Measurements from ENCODE around the gene NECAB2.
A peak's percentile ranks its signal among the peaks of the same experiment; 100 is the strongest.

NECAB2 gene

GRCh38 chr16:84043486-84044117 lies 75.6 kb downstream of the NECAB2 start:
- no peak overlapping the region for H3K4me3 ChIP-seq (ENCODE audit: low read length)
- no peak for DNase-seq (ENCODE audit: low read depth)
- TF ChIP-seq CTCF (conservative IDR thresholded peaks at IDR 0.05; ENCODE audit: low read depth, low read length) = no peak

- no peak for DNase-seq (ENCODE audit: low read depth)
- H3K4me3 ChIP-seq (ENCODE audit: low read length) = no peak overlapping the region
- TF ChIP-seq CTCF (conservative IDR thresholded peaks at IDR 0.05; ENCODE audit: low read depth, low read length) = peak; percentile 55
These were observed 76.1 kb downstream of the NECAB2 start for GRCh38 chr16:84044118-84044488.

GRCh38 chr16:84045001-84045817 lies 77.2 kb downstream of the NECAB2 start:
- DNase-seq (ENCODE audit: low read depth) = no peak
- no peak for TF ChIP-seq CTCF (conservative IDR thresholded peaks at IDR 0.05; ENCODE audit: low read depth, low read length)
- no peak overlapping the region for H3K4me3 ChIP-seq (ENCODE audit: low read length)

- no peak for TF ChIP-seq CTCF (conservative IDR thresholded peaks at IDR 0.05; ENCODE audit: low read depth, low read length)
- H3K4me3 ChIP-seq (ENCODE audit: low read length) = no peak overlapping the region
- no peak for DNase-seq (ENCODE audit: low read depth)
These were observed 77.9 kb downstream of the NECAB2 start for GRCh38 chr16:84045818-84046470.

- H3K4me3 ChIP-seq (ENCODE audit: low read length) = no peak overlapping the region
- TF ChIP-seq CTCF (conservative IDR thresholded peaks at IDR 0.05; ENCODE audit: low read depth, low read length) = no peak
- no peak for DNase-seq (ENCODE audit: low read depth)
These were observed 79.2 kb downstream of the NECAB2 start for GRCh38 chr16:84047206-84047605.

GRCh38 chr16:84047626-84048025 lies 79.6 kb downstream of the NECAB2 start:
- DNase-seq (ENCODE audit: low read depth) = no peak
- H3K4me3 ChIP-seq (ENCODE audit: low read length) = no peak overlapping the region
- TF ChIP-seq CTCF (conservative IDR thresholded peaks at IDR 0.05; ENCODE audit: low read depth, low read length) = no peak
